ENCODE results near the gene CBX1.

GRCh38 chr17:48066656-48067055 is 34.6 kb downstream of the CBX1 start:
- no peak for TF ChIP-seq CTCF (IDR thresholded peaks at IDR 0.05)
- TF ChIP-seq REST (IDR thresholded peaks at IDR 0.05; ENCODE audit: insufficient read depth in 1 of 2, low read depth in 2 of 2, low read length in 1 of 2), result no peak
- no peak for TF ChIP-seq TCF7L2 (IDR thresholded peaks at IDR 0.05; ENCODE audit: low read depth, low read length)
- no peak for TF ChIP-seq SIN3A (IDR thresholded peaks at IDR 0.05; ENCODE audit: borderline replicate concordance, insufficient read depth, low read depth, low read length)
